DND-41 (cell line): Measurements from ENCODE around the gene FNDC7.
"Not testable (repeated sequence)": the region's sequence is repeated elsewhere in the genome, so short reads cannot be mapped to it uniquely, and the experiment has no call there.

Experiments
- ATAC-seq: fragments of 200-7000 bp; cut with Tn5 transposase; 3 replicates; pipeline ENCODE4 v1.9.1; 2021; ENCODE audit warnings: low read depth; ENCODE audit not compliant: insufficient read depth
- DNase-seq: peaks from one replicate; pipeline ENCODE4 v3.0.0-alpha.2; 2020
- H2AFZ ChIP-seq: 2 replicates; pipeline ENCODE4 v1.6.0; 2012; ENCODE audit warnings: low read depth, low read length
- H3K27ac ChIP-seq: 2 replicates; pipeline ENCODE4 v1.5.1; 2012; ENCODE audit warnings: low read length, inconsistent platforms
- H3K27me3 ChIP-seq: fragments of 200-600 bp; sonication (generic); 2 replicates; pipeline ENCODE4 v1.6.0; 2012; ENCODE audit warnings: low read length, mild to moderate bottlenecking, inconsistent platforms; ENCODE audit not compliant: insufficient read depth, poor library complexity
- H3K36me3 ChIP-seq: 2 replicates; pipeline ENCODE4 v1.5.1; 2012; ENCODE audit warnings: low read length, inconsistent platforms; ENCODE audit not compliant: insufficient read depth
- H3K4me1 ChIP-seq: 2 replicates; pipeline ENCODE4 v1.5.1; 2012; ENCODE audit warnings: mild to moderate bottlenecking, low read length; ENCODE audit not compliant: insufficient read depth
- H3K4me2 ChIP-seq: 2 replicates; pipeline ENCODE4 v1.6.0; 2012; ENCODE audit warnings: mild to moderate bottlenecking, moderate library complexity, low read length, inconsistent platforms; ENCODE audit not compliant: insufficient read depth
- H3K4me3 ChIP-seq, 2 experiments: fragments of 200-600 bp in 1 of 2; shearing (Covaris generic) in 1 of 2; 2 replicates each; pipeline ENCODE4 v1.5.1; 2012 to 2016; ENCODE audit warnings: inconsistent platforms in 2 of 2, low read length in 2 of 2, mild to moderate bottlenecking in 2 of 2, low read depth in 1 of 2, moderate library complexity in 1 of 2
- H3K79me2 ChIP-seq: 2 replicates; pipeline ENCODE4 v1.6.0; 2012; ENCODE audit warnings: low read length, inconsistent platforms; ENCODE audit not compliant: insufficient read depth
- H3K9ac ChIP-seq: 2 replicates; pipeline ENCODE4 v1.6.0; 2012; ENCODE audit warnings: low read depth, mild to moderate bottlenecking, inconsistent platforms, low read length, moderate library complexity
- H3K9me3 ChIP-seq: 2 replicates; pipeline ENCODE4 v1.5.1; 2012; ENCODE audit warnings: low read length, moderate library complexity, mild to moderate bottlenecking, inconsistent platforms; ENCODE audit not compliant: insufficient read depth, severe bottlenecking
- H4K20me1 ChIP-seq: 2 replicates; pipeline ENCODE4 v1.6.0; 2012; ENCODE audit warnings: low read length; ENCODE audit not compliant: insufficient read depth
- EZH2 ChIP-seq: IDR thresholded peaks from 3 replicates; pipeline ENCODE4 v1.6.1; 2012; ENCODE audit warnings: borderline replicate concordance, low read depth, mild to moderate bottlenecking, moderate library complexity, low read length, inconsistent platforms; ENCODE audit not compliant: severe bottlenecking
- TF ChIP-seq, protein P1 (sequence below): IDR thresholded peaks from 2 replicates; pipeline ENCODE4 v1.5.1; 2012; ENCODE audit warnings: borderline replicate concordance, low read length, moderate library complexity, mild to moderate bottlenecking; ENCODE audit not compliant: poor library complexity, severe bottlenecking; ENCODE audit errors: extremely low read depth

The FNDC7 gene

DNA sequence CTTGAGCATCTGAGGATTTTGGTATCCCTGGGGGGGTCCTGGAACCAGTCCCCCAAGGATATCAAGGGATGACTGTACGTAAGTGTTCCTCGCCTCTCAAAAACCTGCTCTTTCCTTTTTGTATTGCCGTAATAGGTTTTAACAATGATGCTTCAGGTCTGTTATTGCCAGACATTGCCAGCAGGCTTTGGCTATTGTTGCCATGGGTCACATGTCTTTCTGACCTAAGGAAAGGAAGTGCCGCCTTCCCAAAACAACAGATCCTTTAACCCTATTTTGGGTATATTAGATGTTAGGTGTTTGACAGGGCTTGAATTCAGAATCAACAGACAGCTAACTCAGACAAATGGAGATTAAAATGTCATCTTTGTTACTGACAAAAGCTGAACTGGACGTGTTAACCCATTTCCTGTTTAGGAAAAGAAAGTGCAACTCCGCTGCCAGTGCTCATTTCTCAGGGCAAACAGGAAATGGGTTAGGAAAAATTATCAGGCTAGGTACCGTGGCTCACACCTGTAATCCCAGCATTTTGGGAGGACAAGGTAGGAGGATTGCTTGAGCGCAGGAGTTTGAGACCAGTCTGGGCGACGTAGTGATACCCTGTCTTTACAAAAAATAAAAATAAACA lies 33.0 kb upstream of the FNDC7 start:
- H3K9ac ChIP-seq: no peak overlapping the region

DNA sequence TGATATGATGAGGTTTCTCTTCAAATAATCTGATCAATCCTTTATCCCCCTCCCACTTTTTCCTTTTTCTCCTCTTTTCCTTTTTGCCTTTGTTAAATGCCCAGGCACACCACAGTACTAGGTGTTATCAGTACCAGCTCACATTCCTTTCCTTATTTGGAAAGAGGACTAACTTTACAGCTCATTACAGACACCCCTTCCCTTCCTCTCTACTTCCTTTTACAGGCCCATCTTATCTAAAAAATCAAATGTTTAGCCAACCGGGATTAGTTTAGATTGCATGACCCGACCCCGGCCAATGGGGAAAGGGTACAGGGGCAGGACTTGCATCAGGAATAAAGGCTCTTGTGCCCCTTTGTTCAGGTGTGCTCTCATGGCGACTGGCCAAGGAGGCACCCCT lies 31.0 kb upstream of the FNDC7 start:
- not testable (repeated sequence) for H3K9ac ChIP-seq, H3K4me2 ChIP-seq

More for the DNA sequence above, 33.0 kb upstream of the FNDC7 start:
- Histone ChIP-seq H3K4me3 (no peak overlapping the region), H3K27ac (no peak overlapping the region), H3K4me2 (no peak overlapping the region), H4K20me1 (no peaks in the 10 kb centered on the region), H3K9me3 (no peaks in the 10 kb centered on the region), H3K79me2 (no peaks in the 10 kb centered on the region), H3K4me1 (no peaks in the 10 kb centered on the region; the same call in 1 of the 2 replicates), H2AFZ (no peak overlapping the region; the same call in 1 of the 2 replicates), H3K27me3 (peaks cover 4% of the 10 kb centered on the region), H3K36me3 (no peaks in the 10 kb centered on the region)
- TF ChIP-seq, protein P1, sequence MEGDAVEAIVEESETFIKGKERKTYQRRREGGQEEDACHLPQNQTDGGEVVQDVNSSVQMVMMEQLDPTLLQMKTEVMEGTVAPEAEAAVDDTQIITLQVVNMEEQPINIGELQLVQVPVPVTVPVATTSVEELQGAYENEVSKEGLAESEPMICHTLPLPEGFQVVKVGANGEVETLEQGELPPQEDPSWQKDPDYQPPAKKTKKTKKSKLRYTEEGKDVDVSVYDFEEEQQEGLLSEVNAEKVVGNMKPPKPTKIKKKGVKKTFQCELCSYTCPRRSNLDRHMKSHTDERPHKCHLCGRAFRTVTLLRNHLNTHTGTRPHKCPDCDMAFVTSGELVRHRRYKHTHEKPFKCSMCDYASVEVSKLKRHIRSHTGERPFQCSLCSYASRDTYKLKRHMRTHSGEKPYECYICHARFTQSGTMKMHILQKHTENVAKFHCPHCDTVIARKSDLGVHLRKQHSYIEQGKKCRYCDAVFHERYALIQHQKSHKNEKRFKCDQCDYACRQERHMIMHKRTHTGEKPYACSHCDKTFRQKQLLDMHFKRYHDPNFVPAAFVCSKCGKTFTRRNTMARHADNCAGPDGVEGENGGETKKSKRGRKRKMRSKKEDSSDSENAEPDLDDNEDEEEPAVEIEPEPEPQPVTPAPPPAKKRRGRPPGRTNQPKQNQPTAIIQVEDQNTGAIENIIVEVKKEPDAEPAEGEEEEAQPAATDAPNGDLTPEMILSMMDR: no peak
- TF ChIP-seq EZH2: no peak
- ATAC-seq (no peak), DNase-seq (no peak)

DNA sequence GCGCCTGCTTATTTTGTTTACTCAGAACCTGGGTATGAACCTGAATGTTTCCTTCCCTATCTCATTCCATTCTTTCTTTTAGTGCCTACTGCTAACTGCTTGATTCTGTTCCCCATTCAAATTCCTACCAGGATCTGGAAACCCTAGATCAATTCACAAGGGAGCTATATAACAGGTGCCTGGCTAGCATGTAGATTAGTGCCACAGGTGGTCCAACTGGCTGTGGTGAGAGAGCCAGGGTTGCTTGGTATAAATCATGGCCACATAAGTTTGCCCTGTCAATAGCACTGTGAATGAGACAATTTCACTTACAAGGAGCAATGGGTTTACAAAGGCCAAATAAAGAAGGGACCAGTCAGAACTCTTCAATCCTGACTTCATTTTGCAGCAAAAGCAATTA lies 27.2 kb upstream of the FNDC7 start:
- Histone ChIP-seq H4K20me1 (no peaks in the 10 kb centered on the region), H3K36me3 (no peaks in the 10 kb centered on the region), H3K9ac (no peak overlapping the region), H3K9me3 (no peaks in the 10 kb centered on the region), H3K4me3 (no peak overlapping the region), H3K4me1 (peaks cover 1% of the 10 kb centered on the region; the same call in 1 of the 2 replicates), H3K27me3 (no peaks in the 10 kb centered on the region), H3K79me2 (no peaks in the 10 kb centered on the region), H3K4me2 (no peak overlapping the region), H2AFZ (no peak overlapping the region), H3K27ac (no peak overlapping the region)
- ATAC-seq: no peak
- DNase-seq: no peak
- TF ChIP-seq, protein P1: no peak
- no peak for TF ChIP-seq EZH2

More for the DNA sequence above, 31.0 kb upstream of the FNDC7 start:
- ATAC-seq, H4K20me1 ChIP-seq, H3K4me3 ChIP-seq, H2AFZ ChIP-seq, H3K27ac ChIP-seq, H3K27me3 ChIP-seq, H3K9me3 ChIP-seq, DNase-seq, H3K79me2 ChIP-seq, H3K36me3 ChIP-seq, H3K4me1 ChIP-seq: not testable (repeated sequence)

DNA sequence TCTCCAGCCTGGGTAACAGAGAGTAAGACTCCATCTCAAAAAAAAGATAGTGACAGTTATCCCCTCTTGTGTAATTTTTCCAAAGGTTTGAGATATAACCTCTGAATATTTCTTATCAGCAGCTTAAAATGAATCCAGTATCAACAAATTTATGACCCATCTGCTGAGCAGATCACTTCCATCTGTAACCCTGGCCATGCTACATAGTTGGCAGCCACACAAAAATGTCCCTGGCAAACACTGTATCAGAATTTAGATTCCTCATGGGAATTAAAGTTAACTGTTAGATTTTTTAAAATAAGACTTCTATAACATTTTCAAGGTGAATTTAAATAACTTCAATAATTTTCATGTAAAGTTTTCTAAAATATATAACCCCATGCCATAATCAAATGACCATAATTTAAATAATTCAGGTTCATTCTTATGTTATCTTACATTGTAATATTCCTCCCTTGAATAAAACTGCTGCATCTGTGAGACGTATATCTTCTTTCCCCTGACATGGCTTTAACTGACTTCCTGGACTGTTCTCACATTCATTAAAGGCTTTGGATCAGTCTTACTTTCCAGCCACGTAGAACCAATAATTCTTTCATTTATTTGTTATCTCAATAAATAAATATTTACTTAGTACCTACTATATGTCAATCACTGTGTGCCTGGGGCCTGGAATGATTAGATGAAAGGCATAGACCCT lies 25.9 kb upstream of the FNDC7 start:
- Histone ChIP-seq H3K27me3 (no peaks in the 10 kb centered on the region), H3K27ac (no peak overlapping the region), H3K9me3 (no peaks in the 10 kb centered on the region), H3K9ac (no peak overlapping the region), H4K20me1 (no peaks in the 10 kb centered on the region), H3K4me1 (peaks cover 13% of the 10 kb centered on the region), H3K4me3 (no peak overlapping the region), H2AFZ (no peak overlapping the region), H3K79me2 (peaks cover 10% of the 10 kb centered on the region), H3K4me2 (no peak overlapping the region), H3K36me3 (no peaks in the 10 kb centered on the region)
- no peak for DNase-seq
- no peak for ATAC-seq
- TF ChIP-seq, protein P1: no peak
- TF ChIP-seq EZH2: no peak
